ENCODE measurements around the gene STXBP6. TPM values are rescaled to one million over a fixed set of nuclear protein-coding genes. Genes with fewer than 3 reads are reported as not detected.

The STXBP6 gene
- total and polyA plus RNA-seq, 2 of the 13 experiments (the other 11 are each of a cell fraction or from before 2014, with no cell fraction given), result 35.3 to 42.8 TPM

DNA sequence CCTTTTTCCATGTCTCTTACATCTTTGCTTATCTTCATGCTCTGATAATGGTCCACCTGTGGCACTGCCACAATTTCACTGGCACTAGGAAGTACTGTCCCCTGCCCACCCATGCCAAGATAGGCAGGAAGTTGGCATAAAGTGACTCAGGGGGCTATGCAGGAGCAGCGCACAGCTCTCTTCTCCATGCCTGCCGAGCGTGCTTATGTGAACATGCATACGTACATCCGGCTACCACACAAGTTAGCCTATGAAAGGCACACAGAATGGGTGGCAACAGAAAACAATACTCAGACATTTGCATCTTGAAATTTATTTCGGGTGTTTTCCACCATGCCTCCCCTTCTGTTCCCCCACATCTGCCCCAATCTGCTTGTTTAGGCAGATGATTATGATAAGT lies 241.5 kb downstream of the STXBP6 start:
- Histone ChIP-seq H3K27me3 (ENCODE audit: control insufficient read depth in 1 of 2, insufficient read depth in 2 of 2, low read length in 2 of 2) (no peaks in the 10 kb centered on the region), H3K4me3 (replicated peaks in 1 of 3; ENCODE audit: insufficient read depth in 1 of 3, low read depth in 2 of 3, low read length in 3 of 3) (no peak overlapping the region), H3K4me1 (ENCODE audit: insufficient read depth, low read length) (peaks cover 58% of the 10 kb centered on the region), H2AFZ (ENCODE audit: low read length) (no peak overlapping the region), H3K27ac (ENCODE audit: extremely low read length, insufficient read depth, low read length) (no peak overlapping the region), H3K4me2 (ENCODE audit: low read depth, low read length) (no peak overlapping the region), H3K9ac (ENCODE audit: insufficient read depth, low read depth, low read length) (no peak overlapping the region), H3K9me3 (ENCODE audit: low read length) (no peaks in the 10 kb centered on the region), H3K79me2 (ENCODE audit: insufficient read depth, low read length) (no peaks in the 10 kb centered on the region), H4K20me1 (ENCODE audit: insufficient read depth, low read length) (no peaks in the 10 kb centered on the region), H3K36me3 (replicated peaks in 1 of 2; ENCODE audit: control insufficient read depth in 1 of 2, insufficient read depth in 2 of 2, low read length in 2 of 2) (no peaks in the 10 kb centered on the region)
- WGBS (ENCODE audit: low lambda C conversion rate), result 96% methylated on average over 6 of the region's 6 CpGs
- TF ChIP-seq, protein P1, sequence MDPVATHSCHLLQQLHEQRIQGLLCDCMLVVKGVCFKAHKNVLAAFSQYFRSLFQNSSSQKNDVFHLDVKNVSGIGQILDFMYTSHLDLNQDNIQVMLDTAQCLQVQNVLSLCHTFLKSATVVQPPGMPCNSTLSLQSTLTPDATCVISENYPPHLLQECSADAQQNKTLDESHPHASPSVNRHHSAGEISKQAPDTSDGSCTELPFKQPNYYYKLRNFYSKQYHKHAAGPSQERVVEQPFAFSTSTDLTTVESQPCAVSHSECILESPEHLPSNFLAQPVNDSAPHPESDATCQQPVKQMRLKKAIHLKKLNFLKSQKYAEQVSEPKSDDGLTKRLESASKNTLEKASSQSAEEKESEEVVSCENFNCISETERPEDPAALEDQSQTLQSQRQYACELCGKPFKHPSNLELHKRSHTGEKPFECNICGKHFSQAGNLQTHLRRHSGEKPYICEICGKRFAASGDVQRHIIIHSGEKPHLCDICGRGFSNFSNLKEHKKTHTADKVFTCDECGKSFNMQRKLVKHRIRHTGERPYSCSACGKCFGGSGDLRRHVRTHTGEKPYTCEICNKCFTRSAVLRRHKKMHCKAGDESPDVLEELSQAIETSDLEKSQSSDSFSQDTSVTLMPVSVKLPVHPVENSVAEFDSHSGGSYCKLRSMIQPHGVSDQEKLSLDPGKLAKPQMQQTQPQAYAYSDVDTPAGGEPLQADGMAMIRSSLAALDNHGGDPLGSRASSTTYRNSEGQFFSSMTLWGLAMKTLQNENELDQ (CRISPR knock-in tag; IDR thresholded peaks at IDR 0.05; ENCODE audit: borderline replicate concordance), result no peak
- TF ChIP-seq ZNF160 (CRISPR knock-in tag; IDR thresholded peaks at IDR 0.05) (no peak), AHR (CRISPR knock-in tag; IDR thresholded peaks at IDR 0.05) (no peak), ZNF20 (CRISPR knock-in tag; IDR thresholded peaks at IDR 0.05) (no peak), ZSCAN9 (CRISPR knock-in tag; IDR thresholded peaks at IDR 0.05; ENCODE audit: borderline replicate concordance) (no peak), MYC (CRISPR knock-in tag; IDR thresholded peaks at IDR 0.05; ENCODE audit: borderline replicate concordance) (no peak), ZNF350 (CRISPR knock-in tag; IDR thresholded peaks at IDR 0.05; ENCODE audit: borderline replicate concordance, low read depth) (no peak)
- DNase-seq (ENCODE audit: low spot score) (no peak), ATAC-seq (no peak), FAIRE-seq (no peak)
- intact Hi-C loops (cut with micrococcal nuclease; ENCODE audit: unreplicated experiment), result loop anchor here (5.0 kb wide), 1 partner anchor 34 kb away; no protein-coding TSS in a partner anchor
- in situ Hi-C loops (cut with HindIII; ENCODE audit: extremely low pct_ligation_motif_present, low pct_unique_long_range_greater_than_20kb), result loop anchor here (5.0 kb wide), 2 partner anchors 234 to 324 kb away; no protein-coding TSS in a partner anchor
- BruUV-seq (replicated peaks), result no TSS peak
- CTCF ChIA-PET (ENCODE audit: low intra/inter-chr PET ratio, low total read pairs), result interaction anchor here (6.3 kb wide), 1 partner anchor 324 kb away, joined by 94 read pairs; no protein-coding TSS in a partner anchor
- POLR2A ChIA-PET, result interaction anchor here (1.3 to 5.3 kb wide), 3 partner anchors 31 to 242 kb away, joined by 3 to 43 read pairs (median 26); partner anchors contain the start of gene STXBP6

Data from HepG2 (cell line).